Activated CD8-positive, alpha-beta T cell treated with anti-CD3 and anti-CD28 coated beads for 36 hours (primary cell): ENCODE measurements around the gene INAVA. TPM values are rescaled to one million over a fixed set of nuclear protein-coding genes. Genes with fewer than 3 reads are reported as not detected.

ENCODE experiments used
- ATAC-seq: fragments of 200-7000 bp; cut with Tn5 transposase; one replicate; pipeline ENCODE4 v1.10.0; 2021; ENCODE audit warnings: mild to moderate bottlenecking, moderate library complexity
- CTCF ChIA-PET: fragments of 350-600 bp; sonication (Branson Sonifier 250); formaldehyde crosslinking; loops from one replicate; lab custom pipeline; 2021; ENCODE audit warnings: antibody characterized with exemption; lab: Charles Lee
- POLR2A ChIA-PET: fragments of 350-600 bp; sonication (Branson Sonifier 250); formaldehyde crosslinking; loops from one replicate; lab custom pipeline; 2021; ENCODE audit warnings: antibody characterized with exemption; lab: Charles Lee
- DNase-seq: peaks from one replicate; pipeline ENCODE4 v3.0.0-alpha.2; 2020
- H3K27ac Mint-ChIP-seq: one replicate; pipeline ENCODE4 v1.8.0; 2021; ENCODE audit warnings: mild to moderate bottlenecking, mixed read lengths
- H3K27me3 Mint-ChIP-seq: one replicate; pipeline ENCODE4 v1.8.0; 2021; ENCODE audit warnings: mixed read lengths
- H3K36me3 Mint-ChIP-seq: one replicate; pipeline ENCODE4 v1.8.0; 2021; ENCODE audit warnings: low read depth, mixed read lengths
- H3K4me1 Mint-ChIP-seq: one replicate; pipeline ENCODE4 v1.8.0; 2021; ENCODE audit warnings: low read depth, mixed read lengths
- H3K4me3 Mint-ChIP-seq: one replicate; pipeline ENCODE4 v1.8.0; 2021; ENCODE audit warnings: mild to moderate bottlenecking, moderate library complexity, mixed read lengths
- H3K9me3 Mint-ChIP-seq: one replicate; pipeline ENCODE4 v1.8.0; 2021; ENCODE audit warnings: mixed read lengths
- intact Hi-C: fragments of 100-400 bp; cut with micrococcal nuclease; formaldehyde crosslinking; loops from one replicate; pipeline ENCODE4 v1.10.0; 2022
- total RNA-seq, 2 experiments: library from RNA; stranded (reverse); gene quantifications; one replicate each; pipeline ENCODE4 v1.2.3, GENCODE V29; 2021
- TF ChIP-seq, protein P1 (sequence below): fragments of 200-600 bp; IDR thresholded peaks from one replicate; pipeline ENCODE4 v1.8.0; 2022; ENCODE audit warnings: antibody characterized with exemption, mild to moderate bottlenecking

The INAVA gene
- total RNA-seq, 2 experiments from 2014 or later = not detected

DNA sequence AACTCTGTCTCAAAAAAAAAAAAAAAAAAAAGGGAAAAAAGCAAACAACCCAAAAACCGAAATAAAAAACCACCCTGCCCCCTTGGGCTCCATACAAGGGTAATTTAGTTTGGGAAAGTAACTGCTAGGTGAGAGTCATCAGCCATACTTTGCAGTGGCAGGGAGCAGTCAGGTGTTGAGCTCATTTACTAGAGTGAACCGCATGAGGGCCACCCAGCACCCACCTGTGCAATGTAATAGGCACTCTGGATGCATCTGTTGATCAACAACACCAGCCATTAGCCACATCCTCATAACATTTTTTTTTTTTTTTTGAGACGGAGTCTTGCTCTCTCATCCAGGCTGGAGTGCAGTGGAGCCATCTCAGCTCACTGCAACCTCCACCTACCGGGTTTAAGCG lies 9.1 kb downstream of the INAVA start:
- H3K27me3 Mint-ChIP-seq = peaks cover 13% of the 10 kb centered on the region
- ATAC-seq (no peak), DNase-seq (no peak)
- CTCF ChIA-PET = interaction anchor here (0.8 to 1.0 kb wide), 2 partner anchors 68 to 345 kb away, joined by 3 read pairs; no protein-coding TSS in a partner anchor
- H3K36me3 Mint-ChIP-seq = no peaks in the 10 kb centered on the region
- H3K4me3 Mint-ChIP-seq = no peak overlapping the region
- TF ChIP-seq, protein P1, sequence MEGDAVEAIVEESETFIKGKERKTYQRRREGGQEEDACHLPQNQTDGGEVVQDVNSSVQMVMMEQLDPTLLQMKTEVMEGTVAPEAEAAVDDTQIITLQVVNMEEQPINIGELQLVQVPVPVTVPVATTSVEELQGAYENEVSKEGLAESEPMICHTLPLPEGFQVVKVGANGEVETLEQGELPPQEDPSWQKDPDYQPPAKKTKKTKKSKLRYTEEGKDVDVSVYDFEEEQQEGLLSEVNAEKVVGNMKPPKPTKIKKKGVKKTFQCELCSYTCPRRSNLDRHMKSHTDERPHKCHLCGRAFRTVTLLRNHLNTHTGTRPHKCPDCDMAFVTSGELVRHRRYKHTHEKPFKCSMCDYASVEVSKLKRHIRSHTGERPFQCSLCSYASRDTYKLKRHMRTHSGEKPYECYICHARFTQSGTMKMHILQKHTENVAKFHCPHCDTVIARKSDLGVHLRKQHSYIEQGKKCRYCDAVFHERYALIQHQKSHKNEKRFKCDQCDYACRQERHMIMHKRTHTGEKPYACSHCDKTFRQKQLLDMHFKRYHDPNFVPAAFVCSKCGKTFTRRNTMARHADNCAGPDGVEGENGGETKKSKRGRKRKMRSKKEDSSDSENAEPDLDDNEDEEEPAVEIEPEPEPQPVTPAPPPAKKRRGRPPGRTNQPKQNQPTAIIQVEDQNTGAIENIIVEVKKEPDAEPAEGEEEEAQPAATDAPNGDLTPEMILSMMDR = no peak
- POLR2A ChIA-PET = no interaction called here
- peaks cover 11% of the 10 kb centered on the region for H3K4me1 Mint-ChIP-seq
- no peaks in the 10 kb centered on the region for H3K9me3 Mint-ChIP-seq
- intact Hi-C loops = loop anchor here (2.0 kb wide), 1 partner anchor 15 kb away; no protein-coding TSS in a partner anchor
- H3K27ac Mint-ChIP-seq = no peak overlapping the region

DNA sequence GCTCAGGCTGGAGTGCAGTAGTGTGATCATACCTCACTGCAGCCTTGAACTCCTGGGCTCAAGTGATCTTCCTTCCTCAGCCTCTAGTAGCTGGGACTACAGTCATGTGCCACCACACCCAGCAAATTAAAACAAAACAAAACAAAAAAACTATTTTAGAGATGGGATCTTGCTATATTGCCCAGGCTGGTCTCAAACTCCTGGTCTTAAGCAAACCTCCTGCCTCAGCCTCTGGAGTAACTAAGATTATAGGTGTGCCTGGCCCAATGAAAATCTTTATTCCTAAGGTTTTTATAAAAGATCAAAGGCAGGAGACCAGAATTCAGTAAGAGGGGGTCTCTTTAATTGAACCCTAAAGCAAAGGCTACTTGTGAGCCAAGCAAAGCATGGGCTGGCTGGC lies 10.1 kb downstream of the INAVA start:
- POLR2A ChIA-PET = no interaction called here
- Mint-ChIP-seq H3K4me3 (no peak overlapping the region), H3K27me3 (peaks cover 13% of the 10 kb centered on the region), H3K4me1 (peaks cover 11% of the 10 kb centered on the region), H3K27ac (no peak overlapping the region), H3K36me3 (no peaks in the 10 kb centered on the region), H3K9me3 (no peaks in the 10 kb centered on the region)
- ATAC-seq (no peak), DNase-seq (no peak)
- intact Hi-C loops = loop anchor here (2.0 to 5.0 kb wide), 2 partner anchors 16 to 37 kb away; no protein-coding TSS in a partner anchor
- CTCF ChIA-PET = interaction anchor here (1.0 kb wide), 2 partner anchors 27 to 67 kb away, joined by 3 read pairs; no protein-coding TSS in a partner anchor
- TF ChIP-seq, protein P1 = no peak

DNA sequence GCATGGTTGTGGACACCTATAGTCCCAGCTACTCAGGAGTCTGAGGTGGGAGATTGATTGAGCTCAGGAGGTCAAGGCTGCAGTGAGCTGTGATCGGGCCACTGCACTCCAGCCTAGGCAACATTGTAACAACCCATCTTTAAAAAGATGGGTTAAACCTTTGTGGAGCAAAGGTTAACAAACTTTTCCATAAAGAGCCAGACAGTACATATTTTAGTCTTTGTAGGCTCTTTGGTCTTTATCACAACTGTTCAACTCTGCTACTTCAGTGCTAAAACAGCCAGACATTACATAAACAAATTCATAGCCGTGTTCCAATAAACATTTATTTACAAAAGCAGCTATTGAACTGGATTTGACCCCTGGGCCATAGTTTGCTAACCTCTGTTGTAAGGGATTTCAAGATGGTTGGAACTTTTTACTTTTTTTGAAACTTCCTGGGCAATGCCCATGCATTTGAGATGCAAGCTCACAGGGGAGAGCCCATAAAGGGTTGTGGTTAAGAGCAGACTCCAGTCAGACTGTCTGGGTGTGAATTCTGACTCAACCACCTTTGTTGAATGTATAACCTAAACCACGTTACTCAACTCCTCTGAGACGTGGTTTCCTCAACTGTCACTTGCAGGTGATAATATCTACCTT lies 10.8 kb downstream of the INAVA start:
- Mint-ChIP-seq H3K4me1 (peaks cover 11% of the 10 kb centered on the region), H3K9me3 (no peaks in the 10 kb centered on the region), H3K36me3 (no peaks in the 10 kb centered on the region), H3K4me3 (no peak overlapping the region), H3K27ac (no peak overlapping the region), H3K27me3 (peaks cover 13% of the 10 kb centered on the region)
- CTCF ChIA-PET = interaction anchor here (1.0 to 1.1 kb wide), 2 partner anchors 16 to 26 kb away, joined by 3 read pairs; no protein-coding TSS in a partner anchor
- peak; percentile 68 for DNase-seq
- TF ChIP-seq, protein P1 = no peak
- POLR2A ChIA-PET = interaction anchor here (1.0 kb wide), 1 partner anchor 17 kb away, joined by 3 read pairs; no protein-coding TSS in a partner anchor
- intact Hi-C loops = loop anchor here (2.0 to 5.0 kb wide), 2 partner anchors 17 to 38 kb away; no protein-coding TSS in a partner anchor
- ATAC-seq = peak; percentile 99

DNA sequence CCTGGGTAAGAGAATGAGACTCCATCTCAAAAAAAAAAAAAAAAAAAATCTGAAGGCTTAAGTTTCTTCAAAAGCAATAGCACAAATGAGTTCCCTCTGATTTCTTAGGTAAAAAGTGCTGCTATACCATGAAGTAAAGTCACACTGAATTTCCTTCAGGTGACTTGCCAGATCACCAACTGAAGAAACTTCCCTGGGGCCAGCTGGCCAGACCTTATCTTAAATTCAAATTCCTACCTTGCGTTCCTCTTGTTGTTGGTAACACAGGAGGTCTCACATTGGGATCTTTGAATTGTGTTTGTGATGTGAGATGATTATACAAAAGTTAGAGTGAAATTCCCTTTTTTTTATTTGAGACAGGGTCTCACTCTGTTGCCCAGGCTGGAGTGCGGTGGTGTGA lies 11.8 kb downstream of the INAVA start:
- Mint-ChIP-seq H3K9me3 (no peaks in the 10 kb centered on the region), H3K27me3 (peaks cover 10% of the 10 kb centered on the region), H3K27ac (no peak overlapping the region), H3K4me1 (peaks cover 11% of the 10 kb centered on the region), H3K36me3 (no peaks in the 10 kb centered on the region), H3K4me3 (no peak overlapping the region)
- no peak for ATAC-seq
- DNase-seq = no peak
- CTCF ChIA-PET = interaction anchor here (1.0 to 1.1 kb wide), 2 partner anchors 17 to 243 kb away, joined by 3 read pairs; no protein-coding TSS in a partner anchor
- intact Hi-C loops = loop anchor here (5.0 kb wide), 1 partner anchor 39 kb away; no protein-coding TSS in a partner anchor
- POLR2A ChIA-PET = interaction anchor here (0.6 kb wide), 1 partner anchor 1431 kb away, joined by 3 read pairs; no protein-coding TSS in a partner anchor
- TF ChIP-seq, protein P1 = no peak
